Measurements from ENCODE around the gene PMVK. TPM values are rescaled to one million over a fixed set of nuclear protein-coding genes. Genes with fewer than 3 reads are reported as not detected.

PMVK gene
- total and polyA plus RNA-seq, 4 donors: 9.7 to 37.3 (median 18.6) TPM

DNA sequence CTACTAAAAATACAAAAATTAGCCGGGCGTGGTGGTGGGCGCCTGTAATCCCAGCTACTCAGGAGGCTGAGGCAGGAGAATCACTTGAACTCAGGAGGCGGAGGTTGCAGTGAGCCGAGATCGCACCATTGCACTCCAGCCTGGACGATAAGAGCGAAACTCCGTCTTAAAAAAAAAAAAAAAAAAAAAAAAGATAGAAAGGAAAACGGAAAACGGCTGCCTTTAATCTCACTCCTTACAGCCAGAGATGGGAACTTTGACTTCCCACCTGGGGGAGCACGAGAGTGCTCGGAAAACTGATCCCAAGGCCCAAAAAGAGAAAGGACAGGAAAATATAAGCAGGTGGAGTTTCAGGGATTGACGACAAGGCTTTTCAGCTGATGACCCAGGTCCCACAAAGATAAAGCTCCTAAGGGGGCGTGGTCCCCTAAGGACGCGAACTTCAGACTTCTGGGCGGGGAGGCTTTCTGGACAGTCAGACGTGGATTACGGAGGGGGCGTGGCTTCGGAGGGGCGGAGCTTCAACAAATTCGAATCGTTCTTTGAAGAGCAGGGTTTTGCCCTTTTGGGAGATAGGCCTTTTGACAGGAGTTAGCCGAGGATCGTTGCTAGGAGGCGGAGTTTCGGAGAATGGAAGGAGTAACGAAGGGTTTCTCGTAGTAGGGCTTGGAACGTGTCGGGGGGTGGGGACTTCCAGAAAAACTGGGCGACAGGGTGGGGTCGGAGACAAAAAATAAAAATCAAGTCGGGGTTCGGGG lies 37.0 kb upstream of the PMVK start:
- peaks cover 0 to 8% (median 0%) of the 10 kb centered on the region in 4 donors for H3K36me3 ChIP-seq (ENCODE audit: control insufficient read depth in 4 of 4, insufficient read depth in 3 of 4, low read depth in 1 of 4, low read length in 3 of 4)
- TF ChIP-seq JUND (IDR thresholded peaks at IDR 0.05) (no peak), RXRA (IDR thresholded peaks at IDR 0.05) (peak; percentile 86 to 87), EGR1 (IDR thresholded peaks at IDR 0.05; ENCODE audit: low read depth in 2 of 2) (peak in 1 of 2 donors; percentile 60), FOXA2 (IDR thresholded peaks at IDR 0.05) (peak; percentile 39), ATF3 (IDR thresholded peaks at IDR 0.05) (no peak), YY1 (IDR thresholded peaks at IDR 0.05) (peak; percentile 64), NR2F2 (IDR thresholded peaks at IDR 0.05) (no peak), HNF4A (conservative IDR thresholded peaks at IDR 0.05) (peak; percentile 88 to 89), GABPA (IDR thresholded peaks at IDR 0.05 in 1 of 2, conservative IDR thresholded peaks at IDR 0.05 in 1 of 2) (no peak), HNF4G (IDR thresholded peaks at IDR 0.05) (peak; percentile 68), FOXA1 (IDR thresholded peaks at IDR 0.05) (peak; percentile 29), SP1 (IDR thresholded peaks at IDR 0.05) (peak; percentile 93), MAX (IDR thresholded peaks at IDR 0.05) (peak; percentile 68), TAF1 (conservative IDR thresholded peaks at IDR 0.05) (peak; percentile 92), RAD21 (IDR thresholded peaks at IDR 0.05) (peak; percentile 32 to 38)
- TF ChIP-seq, protein P1, sequence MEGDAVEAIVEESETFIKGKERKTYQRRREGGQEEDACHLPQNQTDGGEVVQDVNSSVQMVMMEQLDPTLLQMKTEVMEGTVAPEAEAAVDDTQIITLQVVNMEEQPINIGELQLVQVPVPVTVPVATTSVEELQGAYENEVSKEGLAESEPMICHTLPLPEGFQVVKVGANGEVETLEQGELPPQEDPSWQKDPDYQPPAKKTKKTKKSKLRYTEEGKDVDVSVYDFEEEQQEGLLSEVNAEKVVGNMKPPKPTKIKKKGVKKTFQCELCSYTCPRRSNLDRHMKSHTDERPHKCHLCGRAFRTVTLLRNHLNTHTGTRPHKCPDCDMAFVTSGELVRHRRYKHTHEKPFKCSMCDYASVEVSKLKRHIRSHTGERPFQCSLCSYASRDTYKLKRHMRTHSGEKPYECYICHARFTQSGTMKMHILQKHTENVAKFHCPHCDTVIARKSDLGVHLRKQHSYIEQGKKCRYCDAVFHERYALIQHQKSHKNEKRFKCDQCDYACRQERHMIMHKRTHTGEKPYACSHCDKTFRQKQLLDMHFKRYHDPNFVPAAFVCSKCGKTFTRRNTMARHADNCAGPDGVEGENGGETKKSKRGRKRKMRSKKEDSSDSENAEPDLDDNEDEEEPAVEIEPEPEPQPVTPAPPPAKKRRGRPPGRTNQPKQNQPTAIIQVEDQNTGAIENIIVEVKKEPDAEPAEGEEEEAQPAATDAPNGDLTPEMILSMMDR (IDR thresholded peaks at IDR 0.05; ENCODE audit: low read depth, low read length, missing input control): no peak
- TF ChIP-seq, protein P2, sequence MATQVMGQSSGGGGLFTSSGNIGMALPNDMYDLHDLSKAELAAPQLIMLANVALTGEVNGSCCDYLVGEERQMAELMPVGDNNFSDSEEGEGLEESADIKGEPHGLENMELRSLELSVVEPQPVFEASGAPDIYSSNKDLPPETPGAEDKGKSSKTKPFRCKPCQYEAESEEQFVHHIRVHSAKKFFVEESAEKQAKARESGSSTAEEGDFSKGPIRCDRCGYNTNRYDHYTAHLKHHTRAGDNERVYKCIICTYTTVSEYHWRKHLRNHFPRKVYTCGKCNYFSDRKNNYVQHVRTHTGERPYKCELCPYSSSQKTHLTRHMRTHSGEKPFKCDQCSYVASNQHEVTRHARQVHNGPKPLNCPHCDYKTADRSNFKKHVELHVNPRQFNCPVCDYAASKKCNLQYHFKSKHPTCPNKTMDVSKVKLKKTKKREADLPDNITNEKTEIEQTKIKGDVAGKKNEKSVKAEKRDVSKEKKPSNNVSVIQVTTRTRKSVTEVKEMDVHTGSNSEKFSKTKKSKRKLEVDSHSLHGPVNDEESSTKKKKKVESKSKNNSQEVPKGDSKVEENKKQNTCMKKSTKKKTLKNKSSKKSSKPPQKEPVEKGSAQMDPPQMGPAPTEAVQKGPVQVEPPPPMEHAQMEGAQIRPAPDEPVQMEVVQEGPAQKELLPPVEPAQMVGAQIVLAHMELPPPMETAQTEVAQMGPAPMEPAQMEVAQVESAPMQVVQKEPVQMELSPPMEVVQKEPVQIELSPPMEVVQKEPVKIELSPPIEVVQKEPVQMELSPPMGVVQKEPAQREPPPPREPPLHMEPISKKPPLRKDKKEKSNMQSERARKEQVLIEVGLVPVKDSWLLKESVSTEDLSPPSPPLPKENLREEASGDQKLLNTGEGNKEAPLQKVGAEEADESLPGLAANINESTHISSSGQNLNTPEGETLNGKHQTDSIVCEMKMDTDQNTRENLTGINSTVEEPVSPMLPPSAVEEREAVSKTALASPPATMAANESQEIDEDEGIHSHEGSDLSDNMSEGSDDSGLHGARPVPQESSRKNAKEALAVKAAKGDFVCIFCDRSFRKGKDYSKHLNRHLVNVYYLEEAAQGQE (IDR thresholded peaks at IDR 0.05): peak; percentile 89
- TF ChIP-seq, protein P3, sequence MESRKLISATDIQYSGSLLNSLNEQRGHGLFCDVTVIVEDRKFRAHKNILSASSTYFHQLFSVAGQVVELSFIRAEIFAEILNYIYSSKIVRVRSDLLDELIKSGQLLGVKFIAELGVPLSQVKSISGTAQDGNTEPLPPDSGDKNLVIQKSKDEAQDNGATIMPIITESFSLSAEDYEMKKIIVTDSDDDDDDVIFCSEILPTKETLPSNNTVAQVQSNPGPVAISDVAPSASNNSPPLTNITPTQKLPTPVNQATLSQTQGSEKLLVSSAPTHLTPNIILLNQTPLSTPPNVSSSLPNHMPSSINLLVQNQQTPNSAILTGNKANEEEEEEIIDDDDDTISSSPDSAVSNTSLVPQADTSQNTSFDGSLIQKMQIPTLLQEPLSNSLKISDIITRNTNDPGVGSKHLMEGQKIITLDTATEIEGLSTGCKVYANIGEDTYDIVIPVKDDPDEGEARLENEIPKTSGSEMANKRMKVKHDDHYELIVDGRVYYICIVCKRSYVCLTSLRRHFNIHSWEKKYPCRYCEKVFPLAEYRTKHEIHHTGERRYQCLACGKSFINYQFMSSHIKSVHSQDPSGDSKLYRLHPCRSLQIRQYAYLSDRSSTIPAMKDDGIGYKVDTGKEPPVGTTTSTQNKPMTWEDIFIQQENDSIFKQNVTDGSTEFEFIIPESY (IDR thresholded peaks at IDR 0.05): no peak
- H3K4me1 ChIP-seq (ENCODE audit: control insufficient read depth in 4 of 4, insufficient read depth in 4 of 4, low read length in 3 of 4): peaks cover 13 to 44% (median 31%) of the 10 kb centered on the region in 4 donors
- no peaks in the 10 kb centered on the region for H3K27me3 ChIP-seq (ENCODE audit: control insufficient read depth in 4 of 4, insufficient read depth in 4 of 4, low read length in 3 of 4)
- peak overlapping the region; percentile 71 to 87 (median 81) for H3K4me3 ChIP-seq (ENCODE audit: low read depth in 1 of 3, low read length in 3 of 3)
- DNase-seq (ENCODE audit: low spot score): peak; percentile 100
- H3K9ac ChIP-seq (ENCODE audit: low read depth in 1 of 2, low read length in 2 of 2): peak overlapping the region; percentile 92 to 97
- 1% methylated on average over 37 of the region's 37 CpGs for WGBS
- peak overlapping the region; percentile 89 to 99 for H3K27ac ChIP-seq (ENCODE audit: low read depth in 1 of 2, low read length in 2 of 2)
- no peaks in the 10 kb centered on the region for H3K9me3 ChIP-seq (ENCODE audit: control insufficient read depth in 4 of 4, low read length in 3 of 4)

Measured in liver (tissue), 9 donors.